Pancreas (tissue), 10 donors: ENCODE results near the gene HOXC9. TPM values are rescaled to one million over a fixed set of nuclear protein-coding genes. Genes with fewer than 3 reads are reported as not detected.
A peak's percentile ranks its signal among the peaks of the same experiment; 100 is the strongest.

Experiments used
- ATAC-seq, 4 donors: fragments of 200-7000 bp; cut with Tn5 transposase; one replicate each; pipeline versions ENCODE4 v1.8.0 to v1.9.1; 2020; ENCODE audit warnings: mild to moderate bottlenecking in 4 of 4, moderate library complexity in 4 of 4
- DNase-seq, 6 donors: peaks; one replicate each; pipeline ENCODE4 v3.0.0-alpha.2; 2020
- FAIRE-seq: peaks from 2 replicates; lab custom pipeline; 2012; peaks lifted over from hg19 to GRCh38; lab: Jason Lieb, UNC
- H3K27ac ChIP-seq, 4 donors: fragments of 200-600 bp; sonication (generic); 1 replicate in 3 of 4; 2 replicates in 1 of 4; pipeline versions ENCODE4 v1.5.0 to v1.8.0; 2020
- H3K27me3 ChIP-seq, 4 donors: fragments of 200-600 bp; one replicate each; pipeline ENCODE4 v1.8.0; 2021
- H3K36me3 ChIP-seq, 3 donors: fragments of 200-600 bp; sonication (generic) in 1 of 3; one replicate each; pipeline versions ENCODE4 v1.5.0 to v1.8.0; 2020 to 2021
- H3K4me1 ChIP-seq, 3 donors: fragments of 200-600 bp; one replicate each; pipeline ENCODE4 v1.8.0; 2021
- H3K4me3 ChIP-seq, 4 donors: fragments of 200-600 bp; sonication (generic) in 2 of 4; one replicate each; pipeline versions ENCODE4 v1.5.0 to v1.8.0; 2020 to 2021
- H3K9me3 ChIP-seq, 4 donors: fragments of 200-600 bp; one replicate each; pipeline ENCODE4 v1.8.0; 2021
- WGBS, 2 donors: extraction: QIAGEN DNeasy Blood & Tissue Kit; methylation state at CpG; one replicate each; pipeline ENCODE4 v1.1.7; 2013; 5-methylcytosine and 5-hydroxymethylcytosine counted together
- intact Hi-C, 3 donors: fragments of 100-400 bp; cut with DNase I; formaldehyde crosslinking; loops; one replicate each; pipeline versions ENCODE4 v1.11.1 to v1.14.2; 2022
- polyA plus RNA-seq, 2 donors: library from polyadenylated mRNA; stranded (reverse); fragments of 200-250 nt; gene quantifications; one replicate each; pipeline ENCODE4 v1.2.3, GENCODE V29; 2013
- total RNA-seq, 6 donors: library from RNA; stranded (reverse); fragmentation: NEBNext Ultra II Directional in 4 of 6; extraction: Animal tissue kit (Norgen Biotek cat#: 25700) in 4 of 6; gene quantifications; one replicate each; pipeline versions ENCODE4 v1.2.1 to v1.2.4, GENCODE V29; 2021 to 2023
- TF ChIP-seq, protein P1 (sequence below), 4 donors: fragments of 200-600 bp; sonication (generic) in 3 of 4; IDR thresholded peaks; one replicate each; pipeline versions ENCODE4 v1.5.0 to v1.8.0; 2021; ENCODE audit warnings: antibody characterized with exemption in 4 of 4
- donor health status: healthy with polysubstance abuse.
- donor health status: DM: no; HTN: no; CAD: no; lungs with moderate emphysema.
- donor health status: DM: no; HTN: no; CAD: no.
- donor health status: control.
- donor health status: control.
- donor health status: Bipolar disorder and iron deficiency.
- donor health status: DM: yes; HTN: yes; CAD: no.
- donor health status: DM: no; HTN: no; CAD: no.
- donor health status: DM: no; HTN: no; CAD: no.
- donor health status: DM: yes; HTN: yes; CAD: no.

HOXC9 gene
- total and polyA plus RNA-seq, 8 donors = 0.19 to 0.27 (median 0.26) TPM; not detected in 5

DNA sequence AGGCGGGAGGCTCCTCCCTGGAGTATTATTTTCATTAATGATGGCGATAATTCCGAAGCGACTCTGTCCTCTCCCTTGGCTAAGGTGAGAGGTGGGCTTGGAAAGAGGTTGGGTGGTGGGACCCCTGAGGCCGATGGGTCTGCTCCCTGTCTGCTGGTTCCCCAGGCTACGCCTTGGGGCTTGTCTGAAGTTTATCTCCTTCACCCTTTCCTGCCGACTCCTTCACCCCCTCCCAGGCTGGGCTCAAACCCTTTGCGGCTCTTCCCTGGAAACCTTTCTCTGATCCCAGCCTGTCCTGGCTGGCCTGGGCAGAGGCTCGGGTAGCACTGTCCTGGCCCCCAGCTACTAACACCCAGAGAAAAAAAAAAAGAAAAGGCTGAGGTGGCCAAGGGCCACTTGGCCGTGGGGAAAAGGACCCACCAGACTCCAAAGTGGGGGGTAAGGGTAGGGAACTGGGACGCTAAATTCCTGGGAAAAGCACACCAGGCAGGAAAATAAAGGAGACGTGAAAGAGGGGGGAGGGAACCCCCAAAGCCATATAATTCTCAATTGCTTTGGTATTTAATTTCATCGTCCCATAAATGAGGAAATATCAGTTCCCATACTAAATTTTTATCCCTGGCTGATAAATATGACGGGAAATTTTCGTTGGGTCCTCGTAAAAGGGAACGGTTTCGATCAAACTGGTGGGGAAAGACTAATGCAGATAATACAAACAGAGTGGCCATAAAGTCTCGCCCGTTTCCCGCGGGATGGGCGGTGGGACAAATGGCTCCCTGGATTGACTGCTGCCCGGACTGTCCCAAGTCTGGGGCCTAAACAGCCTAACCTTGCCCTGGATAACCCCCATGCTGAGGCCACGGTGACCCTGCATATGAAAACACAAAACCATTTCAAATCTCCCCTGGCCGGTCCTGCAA, 17.1 kb upstream of the HOXC9 start:
- TF ChIP-seq, protein P1, sequence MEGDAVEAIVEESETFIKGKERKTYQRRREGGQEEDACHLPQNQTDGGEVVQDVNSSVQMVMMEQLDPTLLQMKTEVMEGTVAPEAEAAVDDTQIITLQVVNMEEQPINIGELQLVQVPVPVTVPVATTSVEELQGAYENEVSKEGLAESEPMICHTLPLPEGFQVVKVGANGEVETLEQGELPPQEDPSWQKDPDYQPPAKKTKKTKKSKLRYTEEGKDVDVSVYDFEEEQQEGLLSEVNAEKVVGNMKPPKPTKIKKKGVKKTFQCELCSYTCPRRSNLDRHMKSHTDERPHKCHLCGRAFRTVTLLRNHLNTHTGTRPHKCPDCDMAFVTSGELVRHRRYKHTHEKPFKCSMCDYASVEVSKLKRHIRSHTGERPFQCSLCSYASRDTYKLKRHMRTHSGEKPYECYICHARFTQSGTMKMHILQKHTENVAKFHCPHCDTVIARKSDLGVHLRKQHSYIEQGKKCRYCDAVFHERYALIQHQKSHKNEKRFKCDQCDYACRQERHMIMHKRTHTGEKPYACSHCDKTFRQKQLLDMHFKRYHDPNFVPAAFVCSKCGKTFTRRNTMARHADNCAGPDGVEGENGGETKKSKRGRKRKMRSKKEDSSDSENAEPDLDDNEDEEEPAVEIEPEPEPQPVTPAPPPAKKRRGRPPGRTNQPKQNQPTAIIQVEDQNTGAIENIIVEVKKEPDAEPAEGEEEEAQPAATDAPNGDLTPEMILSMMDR (IDR thresholded peaks at IDR 0.05) = no peak
- intact Hi-C loops = no loop called here
- Histone ChIP-seq H3K27ac (no peak overlapping the region), H3K9me3 (no peaks in the 10 kb centered on the region), H3K36me3 (no peaks in the 10 kb centered on the region), H3K4me3 (no peak overlapping the region), H3K4me1 (peaks cover 0 to 14% (median 12%) of the 10 kb centered on the region in 3 donors), H3K27me3 (peaks cover 0 to 67% (median 25%) of the 10 kb centered on the region in 4 donors)
- ATAC-seq (no peak), DNase-seq (peak in 1 of 6 donors; percentile 20), FAIRE-seq (no peak)
- WGBS, 2 donors = 13 to 14% methylated on average over 26 of the region's 26 CpGs

DNA sequence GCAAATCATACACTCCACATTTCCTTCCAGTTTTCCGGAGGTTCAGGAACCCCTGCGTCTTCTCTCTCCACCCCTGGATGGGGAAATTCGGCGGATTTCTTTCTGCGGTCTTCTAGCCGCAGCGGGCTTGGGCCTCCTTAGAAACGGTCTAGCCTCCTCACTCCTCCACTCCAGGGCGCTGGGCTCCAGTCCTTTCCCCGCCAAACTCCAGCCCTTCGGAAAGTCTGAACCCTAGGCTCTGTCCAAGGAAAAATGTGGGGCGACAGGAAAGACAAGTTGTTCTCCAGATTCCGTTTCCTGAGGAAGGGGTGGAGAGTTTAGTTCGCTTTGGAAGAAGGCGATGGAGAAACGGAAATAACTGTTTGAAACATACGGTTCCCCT, 16.4 kb upstream of the HOXC9 start:
- WGBS, 2 donors = 8% methylated on average over 17 of the region's 17 CpGs
- Histone ChIP-seq H3K36me3 (no peaks in the 10 kb centered on the region), H3K4me3 (no peak overlapping the region), H3K4me1 (peaks cover 0 to 14% (median 12%) of the 10 kb centered on the region in 3 donors), H3K27ac (no peak overlapping the region), H3K9me3 (no peaks in the 10 kb centered on the region), H3K27me3 (peaks cover 0 to 72% (median 28%) of the 10 kb centered on the region in 4 donors)
- DNase-seq (peak in 1 of 6 donors; percentile 9), FAIRE-seq (no peak), ATAC-seq (no peak)
- intact Hi-C loops = no loop called here
- TF ChIP-seq, protein P1 (IDR thresholded peaks at IDR 0.05) = no peak

DNA sequence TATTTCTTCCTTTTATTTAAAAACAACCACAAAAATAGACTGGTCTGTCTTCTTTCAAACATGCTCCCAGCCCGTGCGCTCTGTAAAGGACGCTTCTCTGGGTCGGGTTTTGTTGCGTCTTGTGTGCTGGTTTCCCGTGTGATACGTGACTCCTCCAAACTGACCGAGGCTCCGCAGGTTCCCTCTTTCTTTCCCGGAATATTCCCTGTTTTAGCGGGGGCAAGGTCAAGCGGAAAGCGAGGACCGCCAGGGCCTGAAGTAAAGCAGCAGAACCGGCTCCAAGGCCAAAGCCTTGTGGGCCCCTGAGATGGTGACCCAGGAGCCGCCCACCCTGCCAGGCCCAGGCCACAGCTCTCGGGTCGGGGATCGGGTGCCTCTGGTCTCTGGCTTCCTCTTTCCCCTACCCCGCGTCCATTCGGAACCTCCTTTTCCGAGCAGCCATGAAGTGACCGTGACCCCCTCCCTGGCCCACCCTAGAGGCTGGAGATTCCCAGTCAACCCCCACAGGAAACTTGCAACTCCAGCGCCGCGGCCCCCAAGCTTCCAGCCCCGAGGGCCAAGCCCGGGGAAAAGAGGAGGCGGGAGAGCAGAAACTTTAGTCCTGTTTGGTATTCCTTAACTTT, 15.9 kb upstream of the HOXC9 start:
- no peaks in the 10 kb centered on the region for H3K9me3 ChIP-seq
- no peaks in the 10 kb centered on the region for H3K36me3 ChIP-seq
- DNase-seq (peak in 1 of 6 donors; percentile 64), ATAC-seq (no peak), FAIRE-seq (no peak)
- no peak overlapping the region for H3K27ac ChIP-seq
- TF ChIP-seq, protein P1 (IDR thresholded peaks at IDR 0.05) = no peak
- no peak overlapping the region for H3K4me3 ChIP-seq
- WGBS, 2 donors = 7 to 8% methylated on average over 29 to 30 of the region's 30 CpGs
- peaks cover 0 to 14% (median 12%) of the 10 kb centered on the region in 3 donors for H3K4me1 ChIP-seq
- H3K27me3 ChIP-seq = peaks cover 0 to 72% (median 31%) of the 10 kb centered on the region in 4 donors
- intact Hi-C loops = no loop called here

DNA sequence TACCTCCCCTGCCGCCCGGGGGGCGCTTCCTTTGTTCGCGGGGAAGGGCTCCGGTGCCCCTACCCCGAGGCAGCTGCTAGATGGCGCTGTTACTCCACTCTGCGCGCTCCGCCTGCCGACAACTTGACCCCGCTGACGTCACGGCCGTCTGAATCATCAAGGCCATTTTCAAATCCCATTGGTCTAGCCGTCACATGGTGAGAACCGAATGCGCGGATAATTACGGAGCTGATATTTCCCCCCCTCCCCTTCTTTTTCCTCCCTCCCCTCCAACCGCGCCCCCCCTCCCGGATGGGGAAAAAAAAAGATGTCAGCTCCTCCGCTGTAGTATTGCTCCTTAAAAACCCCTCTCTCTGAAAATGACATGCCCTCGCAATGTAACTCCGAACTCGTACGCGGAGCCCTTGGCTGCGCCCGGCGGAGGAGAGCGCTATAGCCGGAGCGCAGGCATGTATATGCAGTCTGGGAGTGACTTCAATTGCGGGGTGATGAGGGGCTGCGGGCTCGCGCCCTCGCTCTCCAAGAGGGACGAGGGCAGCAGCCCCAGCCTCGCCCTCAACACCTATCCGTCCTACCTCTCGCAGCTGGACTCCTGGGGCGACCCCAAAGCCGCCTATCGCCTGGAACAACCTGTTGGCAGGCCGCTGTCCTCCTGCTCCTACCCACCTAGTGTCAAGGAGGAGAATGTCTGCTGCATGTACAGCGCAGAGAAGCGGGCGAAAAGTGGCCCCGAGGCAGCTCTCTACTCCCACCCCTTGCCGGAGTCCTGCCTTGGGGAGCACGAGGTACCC, 14.9 kb upstream of the HOXC9 start, which contains the start of gene HOXC10:
HOXC10 (plus strand) TSS at position 246 of the 791 bp plus-strand sequence; CDS start at position 360, 114 bp downstream.
- ATAC-seq (peak; percentile 74 to 88 (median 84)), FAIRE-seq (no peak)
- peaks cover 0 to 80% (median 32%) of the 10 kb centered on the region in 4 donors for H3K27me3 ChIP-seq

More for the DNA sequence above, 14.9 kb upstream of the HOXC9 start, which contains the start of gene HOXC10:
- TF ChIP-seq, protein P1 (IDR thresholded peaks at IDR 0.05) = peak; percentile 8 to 33 (median 17)
- Histone ChIP-seq H3K4me3 (peak within 1 kb of the TSS in 2 of 4 donors; percentile 14 to 38), H3K9me3 (no peaks in the 10 kb centered on the region), H3K27ac (no peak within 1 kb of the TSS), H3K36me3 (no peaks in the 10 kb centered on the region), H3K4me1 (peaks cover 0 to 19% (median 12%) of the 10 kb centered on the region in 3 donors)
- peak; percentile 74 to 88 (median 83) for DNase-seq
- intact Hi-C loops = no loop called here
- 8% methylated on average over 55 of the region's 55 CpGs for WGBS, 2 donors
